ENCODE data around the gene PGLYRP2. TPM values are rescaled to one million over a fixed set of nuclear protein-coding genes. Genes with fewer than 3 reads are reported as not detected.

Gene PGLYRP2
- total RNA-seq, 1 donor from 2014 or later = not detected

DNA sequence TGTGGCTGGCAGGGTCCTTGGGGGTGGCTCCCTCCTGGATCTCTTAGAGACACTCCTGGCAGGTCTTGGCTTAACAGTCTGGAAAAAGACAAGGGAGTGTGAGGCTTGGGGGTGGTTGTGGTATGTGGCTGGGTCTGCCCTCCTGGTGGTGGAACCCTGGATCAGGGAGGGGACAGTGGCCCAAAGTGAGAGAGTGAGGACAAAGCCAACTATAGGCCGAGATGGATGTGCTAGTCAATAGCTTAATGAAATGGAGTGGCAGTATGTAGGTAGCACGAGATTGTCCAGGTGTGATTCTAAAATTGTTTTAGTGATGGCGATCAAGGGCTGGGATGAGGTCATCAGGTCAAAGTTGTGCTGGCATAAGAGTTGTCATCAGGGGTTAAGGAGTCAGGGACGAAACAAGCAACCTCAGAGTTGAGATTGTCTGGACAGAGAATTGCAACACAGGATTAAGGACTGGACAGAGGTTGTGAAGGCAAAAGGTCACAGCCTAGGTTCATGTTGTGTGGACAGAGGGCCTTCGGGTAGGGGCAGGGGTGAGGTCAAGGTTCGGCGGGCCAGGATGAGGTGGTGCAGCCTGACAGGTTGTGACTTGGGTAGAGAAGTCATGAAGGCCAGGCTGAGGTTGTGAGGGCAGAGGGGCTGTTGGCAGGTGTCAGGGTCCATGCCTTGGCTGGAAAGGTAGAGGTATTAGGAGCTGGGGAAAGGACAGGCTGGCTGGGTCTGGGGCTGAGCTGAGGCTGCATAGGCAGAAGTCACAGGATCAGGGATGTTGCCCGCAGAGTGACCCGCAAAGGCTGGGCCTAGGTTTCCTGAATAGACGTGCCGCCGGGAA, 10.4 kb downstream of the PGLYRP2 start:
- no peak overlapping the region for H3K4me3 ChIP-seq (ENCODE audit: low read length in 3 of 3)
- H3K9me3 ChIP-seq (ENCODE audit: control insufficient read depth in 3 of 3, low read length in 3 of 3) = no peaks in the 10 kb centered on the region
- no peak overlapping the region for H3K27ac ChIP-seq (ENCODE audit: low read depth, low read length)
- no peaks in the 10 kb centered on the region for H3K36me3 ChIP-seq (ENCODE audit: control insufficient read depth in 3 of 3, insufficient read depth in 3 of 3, low read length in 3 of 3)
- no peak overlapping the region for H3K9ac ChIP-seq (ENCODE audit: low read depth in 1 of 3, low read length in 3 of 3)
- peaks cover 0 to 15% (median 8%) of the 10 kb centered on the region in 3 donors for H3K4me1 ChIP-seq (ENCODE audit: control insufficient read depth in 3 of 3, insufficient read depth in 3 of 3, low read length in 3 of 3)
- H3K27me3 ChIP-seq (ENCODE audit: control insufficient read depth in 3 of 3, insufficient read depth in 3 of 3, low read length in 3 of 3) = peaks cover 24 to 37% (median 26%) of the 10 kb centered on the region in 3 donors

DNA sequence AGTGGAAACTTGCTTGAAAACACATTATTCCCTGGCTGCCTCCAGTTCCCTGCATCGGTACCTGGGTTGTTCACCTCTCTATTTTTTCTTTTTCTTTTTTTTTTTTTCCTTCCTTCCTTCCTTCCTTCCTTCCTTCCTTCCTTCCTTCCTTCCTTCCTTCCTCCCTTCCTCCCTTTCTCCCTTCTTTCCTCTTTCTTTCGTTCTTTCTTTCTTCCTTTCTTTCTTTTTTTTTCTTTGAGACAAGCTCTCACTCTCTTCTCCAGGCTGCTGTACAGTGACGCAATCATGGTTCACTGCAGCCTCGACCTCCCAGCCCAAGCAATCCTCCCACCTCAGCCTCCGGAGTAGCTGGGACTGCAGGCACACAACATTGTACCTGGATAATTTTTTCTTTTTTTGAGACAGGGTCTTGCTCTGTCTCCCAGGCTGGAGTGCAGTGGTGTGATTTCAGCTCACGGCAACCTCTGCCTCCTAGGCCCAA, 11.5 kb downstream of the PGLYRP2 start:
- H3K4me3 ChIP-seq (ENCODE audit: low read length in 3 of 3) = no peak overlapping the region
- H3K36me3 ChIP-seq (ENCODE audit: control insufficient read depth in 3 of 3, insufficient read depth in 3 of 3, low read length in 3 of 3) = no peaks in the 10 kb centered on the region
- no peak overlapping the region for H3K9ac ChIP-seq (ENCODE audit: low read depth in 1 of 3, low read length in 3 of 3)
- H3K4me1 ChIP-seq (ENCODE audit: control insufficient read depth in 3 of 3, insufficient read depth in 3 of 3, low read length in 3 of 3) = peaks cover 0 to 15% (median 8%) of the 10 kb centered on the region in 3 donors
- H3K27me3 ChIP-seq (ENCODE audit: control insufficient read depth in 3 of 3, insufficient read depth in 3 of 3, low read length in 3 of 3) = peaks cover 26 to 42% (median 29%) of the 10 kb centered on the region in 3 donors
- H3K27ac ChIP-seq (ENCODE audit: low read depth, low read length) = no peak overlapping the region
- no peaks in the 10 kb centered on the region for H3K9me3 ChIP-seq (ENCODE audit: control insufficient read depth in 3 of 3, low read length in 3 of 3)

DNA sequence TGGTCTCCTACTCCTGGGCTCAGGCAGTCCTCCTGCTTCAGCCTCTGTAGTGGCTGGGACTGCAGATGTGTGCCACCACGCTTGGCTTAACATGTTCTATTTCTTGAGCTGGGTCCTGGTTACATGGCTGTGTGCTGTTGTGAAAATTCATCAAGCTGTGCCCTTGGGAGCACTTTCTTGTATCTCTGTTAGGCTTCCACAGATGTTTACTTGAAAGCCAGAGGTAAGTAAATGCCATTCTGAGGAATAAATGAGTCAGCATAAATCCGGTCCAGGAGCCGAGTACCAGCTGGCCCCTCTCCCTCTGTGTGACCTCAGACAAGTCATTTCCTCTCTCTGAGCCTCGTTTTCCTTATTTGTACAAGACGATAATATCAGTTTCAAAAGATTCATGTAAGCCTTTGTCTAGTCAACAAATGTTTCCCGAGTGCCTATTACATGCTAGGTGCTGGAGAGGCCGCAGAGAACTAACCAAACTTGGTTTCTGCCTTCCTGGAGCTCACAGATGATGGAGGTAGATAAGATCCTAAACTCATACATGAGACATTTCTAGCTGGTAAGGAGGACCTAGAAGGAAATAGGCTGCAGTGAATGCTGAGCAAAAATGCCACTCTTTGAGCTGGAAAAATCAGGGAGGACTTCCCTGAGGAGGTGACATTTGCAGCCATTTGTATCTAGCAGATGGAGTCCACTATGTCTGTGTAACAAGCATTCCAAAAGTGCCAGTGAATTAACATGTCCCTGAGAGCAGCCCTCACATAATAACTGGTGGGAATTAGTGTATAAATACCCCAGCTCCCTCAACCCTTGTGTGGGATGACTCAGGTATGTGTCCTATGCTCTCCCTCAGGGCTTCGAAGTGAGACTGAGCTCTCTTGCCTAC, 12.2 kb downstream of the PGLYRP2 start:
- H3K27ac ChIP-seq (ENCODE audit: low read depth, low read length) = no peak overlapping the region
- H3K9me3 ChIP-seq (ENCODE audit: control insufficient read depth in 3 of 3, low read length in 3 of 3) = no peaks in the 10 kb centered on the region
- H3K36me3 ChIP-seq (ENCODE audit: control insufficient read depth in 3 of 3, insufficient read depth in 3 of 3, low read length in 3 of 3) = no peaks in the 10 kb centered on the region
- H3K4me3 ChIP-seq (ENCODE audit: low read length in 3 of 3) = no peak overlapping the region
- no peak overlapping the region for H3K9ac ChIP-seq (ENCODE audit: low read depth in 1 of 3, low read length in 3 of 3)
- H3K27me3 ChIP-seq (ENCODE audit: control insufficient read depth in 3 of 3, insufficient read depth in 3 of 3, low read length in 3 of 3) = peaks cover 26 to 42% (median 29%) of the 10 kb centered on the region in 3 donors
- peaks cover 0 to 15% (median 8%) of the 10 kb centered on the region in 3 donors for H3K4me1 ChIP-seq (ENCODE audit: control insufficient read depth in 3 of 3, insufficient read depth in 3 of 3, low read length in 3 of 3)

DNA sequence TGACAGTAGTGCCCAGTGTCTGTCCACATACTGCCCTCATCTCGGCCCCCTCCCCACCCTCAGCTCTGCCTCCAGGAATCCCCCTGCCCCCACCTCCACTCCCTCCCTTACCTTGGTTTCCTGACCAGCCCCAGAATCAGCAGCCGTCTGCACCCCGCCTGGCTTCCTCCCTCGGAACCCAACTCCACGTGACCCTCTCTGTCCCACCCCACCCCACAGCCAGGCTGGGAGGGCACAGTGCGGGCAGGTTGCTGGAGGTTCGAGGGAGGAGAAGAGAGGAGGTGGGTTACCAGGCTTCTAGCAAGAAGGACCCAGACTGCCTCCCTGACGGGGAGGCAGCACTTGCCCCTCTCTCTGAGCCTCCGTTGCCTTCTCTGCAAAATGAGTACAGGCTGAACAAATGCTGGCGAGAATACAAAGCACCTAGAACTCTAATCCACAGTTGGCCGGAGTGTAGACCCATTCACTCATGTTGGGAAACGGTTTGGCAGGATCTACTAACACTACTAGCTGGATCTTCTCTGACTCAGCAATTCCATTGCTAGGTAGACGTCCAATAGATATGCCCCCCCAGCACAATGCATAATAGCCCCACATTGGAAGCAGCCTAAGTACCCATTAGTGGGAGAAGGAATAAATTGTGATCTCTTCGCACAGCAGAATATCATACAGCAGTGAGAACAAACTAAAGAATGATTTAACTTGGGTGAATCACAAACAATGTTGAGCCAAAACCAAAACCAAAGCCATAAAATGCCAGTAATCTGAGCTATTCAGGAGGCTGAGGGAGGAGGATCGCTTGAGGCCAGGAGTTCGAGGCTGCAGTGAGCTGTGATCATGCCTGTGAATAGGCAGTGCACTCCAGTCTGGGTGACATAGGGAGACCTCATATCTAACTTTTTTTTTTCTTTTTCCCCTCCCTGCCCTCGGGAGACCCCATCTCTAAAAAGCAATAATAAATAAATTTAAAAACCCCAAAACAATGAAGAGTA, 14.6 kb downstream of the PGLYRP2 start, which contains the start of gene RASAL3:
TSS of gene RASAL3 (minus strand) at position 151 of the 992 bp plus-strand sequence. CDS start 186 bp downstream, outside the sequence.
- Histone ChIP-seq H3K9me3 (ENCODE audit: control insufficient read depth in 3 of 3, low read length in 3 of 3) (no peaks in the 10 kb centered on the region), H3K27me3 (ENCODE audit: control insufficient read depth in 3 of 3, insufficient read depth in 3 of 3, low read length in 3 of 3) (peaks cover 18 to 35% (median 22%) of the 10 kb centered on the region in 3 donors), H3K9ac (ENCODE audit: low read depth in 1 of 3, low read length in 3 of 3) (peak within 1 kb of the TSS in 2 of 3 donors; percentile 32 to 33), H3K27ac (ENCODE audit: low read depth, low read length) (no peak within 1 kb of the TSS), H3K36me3 (ENCODE audit: control insufficient read depth in 3 of 3, insufficient read depth in 3 of 3, low read length in 3 of 3) (no peaks in the 10 kb centered on the region), H3K4me3 (ENCODE audit: low read length in 3 of 3) (peak within 1 kb of the TSS in 2 of 3 donors; percentile 35 to 43), H3K4me1 (ENCODE audit: control insufficient read depth in 3 of 3, insufficient read depth in 3 of 3, low read length in 3 of 3) (peaks cover 0 to 11% (median 5%) of the 10 kb centered on the region in 3 donors)

DNA sequence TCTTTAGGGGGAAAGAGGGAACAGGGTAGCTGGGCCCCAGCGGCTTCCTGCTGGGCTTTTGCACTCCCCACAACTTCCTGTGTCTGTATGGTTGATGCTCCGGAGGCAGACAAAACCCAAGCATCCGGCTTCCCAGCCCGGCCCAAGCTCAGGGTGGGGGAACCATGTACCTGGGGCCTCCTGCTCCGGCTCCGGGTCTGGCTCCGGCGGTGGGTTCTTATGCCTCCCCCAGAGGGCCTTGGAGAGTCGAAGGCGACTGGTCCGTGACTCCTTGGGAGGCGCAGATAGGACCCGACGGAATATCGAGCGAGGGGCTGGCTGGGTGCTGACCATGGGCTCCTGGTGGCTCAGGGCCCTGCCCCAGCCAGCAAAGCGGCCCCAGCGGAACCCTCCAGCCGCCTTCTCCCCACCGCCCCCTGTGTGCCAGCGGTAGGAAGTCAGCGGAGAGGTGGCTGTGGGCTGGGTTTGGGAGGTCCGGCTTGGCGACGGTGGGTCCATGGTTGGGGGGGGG, 15.4 kb downstream of the PGLYRP2 start:
- H3K27me3 ChIP-seq (ENCODE audit: control insufficient read depth in 3 of 3, insufficient read depth in 3 of 3, low read length in 3 of 3) = peaks cover 10 to 27% (median 14%) of the 10 kb centered on the region in 3 donors
- peaks cover 0 to 5% (median 0%) of the 10 kb centered on the region in 3 donors for H3K4me1 ChIP-seq (ENCODE audit: control insufficient read depth in 3 of 3, insufficient read depth in 3 of 3, low read length in 3 of 3)
- H3K9ac ChIP-seq (ENCODE audit: low read depth in 1 of 3, low read length in 3 of 3) = peak overlapping the region in 2 of 3 donors; percentile 32 to 33
- H3K4me3 ChIP-seq (ENCODE audit: low read length in 3 of 3) = peak overlapping the region in 2 of 3 donors; percentile 35 to 43
- H3K36me3 ChIP-seq (ENCODE audit: control insufficient read depth in 3 of 3, insufficient read depth in 3 of 3, low read length in 3 of 3) = no peaks in the 10 kb centered on the region
- H3K9me3 ChIP-seq (ENCODE audit: control insufficient read depth in 3 of 3, low read length in 3 of 3) = no peaks in the 10 kb centered on the region
- H3K27ac ChIP-seq (ENCODE audit: low read depth, low read length) = no peak overlapping the region

DNA sequence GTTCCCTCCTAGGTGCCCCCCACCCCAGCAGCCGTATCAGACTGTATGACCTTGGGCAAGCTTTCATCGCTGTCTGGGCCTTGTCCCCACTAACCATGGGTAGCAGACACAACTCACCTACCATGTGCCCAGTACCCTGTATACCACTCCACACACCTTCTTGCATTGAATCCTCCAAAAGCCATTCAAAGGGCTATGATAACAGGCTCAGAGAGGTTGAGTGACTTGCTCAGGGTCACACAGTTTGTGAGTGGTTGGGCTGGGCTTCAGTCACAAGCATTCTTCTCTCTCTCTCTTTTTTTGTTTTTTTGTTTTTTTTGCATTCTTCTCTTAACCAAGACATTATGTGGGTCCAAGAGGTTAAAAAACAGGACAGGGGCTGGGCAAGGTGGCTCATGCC, 17.6 kb downstream of the PGLYRP2 start:
- no peak overlapping the region for H3K9ac ChIP-seq (ENCODE audit: low read depth in 1 of 3, low read length in 3 of 3)
- H3K9me3 ChIP-seq (ENCODE audit: control insufficient read depth in 3 of 3, low read length in 3 of 3) = no peaks in the 10 kb centered on the region
- H3K4me3 ChIP-seq (ENCODE audit: low read length in 3 of 3) = no peak overlapping the region
- peaks cover 6 to 13% (median 8%) of the 10 kb centered on the region in 3 donors for H3K4me1 ChIP-seq (ENCODE audit: control insufficient read depth in 3 of 3, insufficient read depth in 3 of 3, low read length in 3 of 3)
- no peaks in the 10 kb centered on the region for H3K36me3 ChIP-seq (ENCODE audit: control insufficient read depth in 3 of 3, insufficient read depth in 3 of 3, low read length in 3 of 3)
- no peak overlapping the region for H3K27ac ChIP-seq (ENCODE audit: low read depth, low read length)
- peaks cover 17 to 33% (median 18%) of the 10 kb centered on the region in 3 donors for H3K27me3 ChIP-seq (ENCODE audit: control insufficient read depth in 3 of 3, insufficient read depth in 3 of 3, low read length in 3 of 3)

DNA sequence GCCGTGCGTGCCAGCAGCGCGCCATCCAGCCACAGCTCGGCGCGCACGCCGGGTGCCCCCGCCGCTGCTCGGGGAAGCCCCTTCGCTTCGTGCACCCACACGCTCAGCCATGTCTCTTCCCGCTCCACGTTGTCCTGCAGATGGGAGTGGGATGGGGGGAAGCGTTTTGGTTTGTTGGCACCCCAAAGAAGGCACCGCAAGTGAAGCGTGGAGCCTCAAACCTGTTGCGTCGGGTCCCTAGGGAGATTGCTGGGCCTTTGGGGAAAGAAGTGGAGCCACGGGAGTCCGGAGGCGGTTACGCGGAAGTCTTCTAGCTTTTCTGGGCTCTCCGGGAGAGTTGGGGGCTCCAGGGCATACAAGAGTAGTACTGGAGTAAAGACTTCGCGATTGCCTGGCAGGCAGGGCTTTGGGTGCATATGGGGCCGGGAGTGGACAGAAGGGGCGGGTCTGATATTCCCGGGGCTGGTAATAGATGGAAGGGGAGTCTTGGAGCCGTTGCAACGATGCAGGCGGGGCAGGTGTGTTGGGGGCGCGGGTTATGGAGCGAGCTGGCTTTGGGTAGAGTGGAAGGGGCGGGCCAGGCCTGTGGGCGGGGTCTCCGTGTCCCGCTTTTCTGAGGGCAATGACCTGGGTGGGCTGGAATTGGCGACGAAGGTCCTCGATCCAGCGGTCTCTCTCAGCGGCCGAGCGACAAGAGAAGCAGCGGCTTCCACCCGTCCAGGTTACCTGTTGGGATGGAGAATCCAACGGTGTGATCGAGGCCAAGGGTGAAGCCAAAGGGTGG, 21.4 kb downstream of the PGLYRP2 start:
- Histone ChIP-seq H3K27ac (ENCODE audit: low read depth, low read length) (no peak overlapping the region), H3K36me3 (ENCODE audit: control insufficient read depth in 3 of 3, insufficient read depth in 3 of 3, low read length in 3 of 3) (no peaks in the 10 kb centered on the region), H3K4me1 (ENCODE audit: control insufficient read depth in 3 of 3, insufficient read depth in 3 of 3, low read length in 3 of 3) (peaks cover 11 to 18% (median 16%) of the 10 kb centered on the region in 3 donors), H3K4me3 (ENCODE audit: low read length in 3 of 3) (peak overlapping the region; percentile 9 to 56 (median 32)), H3K9ac (ENCODE audit: low read depth in 1 of 3, low read length in 3 of 3) (peak overlapping the region in 1 of 3 donors; percentile 40), H3K27me3 (ENCODE audit: control insufficient read depth in 3 of 3, insufficient read depth in 3 of 3, low read length in 3 of 3) (peaks cover 28 to 41% (median 33%) of the 10 kb centered on the region in 3 donors), H3K9me3 (ENCODE audit: control insufficient read depth in 3 of 3, low read length in 3 of 3) (no peaks in the 10 kb centered on the region)

DNA sequence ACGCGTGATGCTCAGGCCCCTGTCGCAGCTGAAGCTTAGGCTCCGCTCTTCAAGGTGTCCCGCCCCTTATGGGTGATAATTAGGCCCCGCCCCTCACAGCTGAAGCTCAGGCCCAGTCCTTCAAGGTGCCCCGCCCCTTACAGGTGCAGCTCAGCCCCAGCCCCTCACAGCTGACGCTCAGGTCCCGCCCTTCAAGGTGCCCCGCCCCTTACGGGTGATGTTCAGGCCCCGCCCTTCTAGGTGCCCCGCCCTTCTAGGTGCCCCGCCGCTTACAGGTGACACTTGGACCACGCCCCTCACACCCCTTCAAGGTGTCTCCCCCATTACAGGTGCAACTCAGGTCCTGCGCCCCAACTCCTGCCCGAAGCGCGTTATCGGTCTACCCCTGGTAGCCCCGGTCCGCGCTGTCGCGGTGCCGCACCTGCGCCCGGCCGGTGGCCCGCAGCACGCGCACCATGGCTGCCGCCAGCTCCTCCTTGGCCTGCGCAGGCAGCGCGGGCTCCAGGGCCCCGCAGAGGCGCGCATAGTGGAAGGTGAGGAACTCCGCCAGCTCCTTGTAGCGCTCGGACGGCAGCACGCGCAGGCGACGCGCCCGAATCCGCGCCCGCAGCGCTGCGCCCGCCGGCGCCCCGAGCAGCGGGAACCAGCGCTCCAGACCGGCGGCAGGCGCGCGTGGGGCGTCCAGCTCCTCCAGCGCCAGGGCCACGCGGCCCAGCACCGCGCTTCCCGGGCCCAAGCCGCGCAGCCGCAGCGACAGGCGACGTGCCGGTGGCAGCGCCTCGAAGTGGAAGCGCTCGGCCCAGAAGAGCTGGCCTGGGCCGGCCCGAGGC, 22.2 kb downstream of the PGLYRP2 start:
- Histone ChIP-seq H3K4me3 (ENCODE audit: low read length in 3 of 3) (peak overlapping the region in 2 of 3 donors; percentile 32 to 56), H3K4me1 (ENCODE audit: control insufficient read depth in 3 of 3, insufficient read depth in 3 of 3, low read length in 3 of 3) (peaks cover 15 to 23% (median 21%) of the 10 kb centered on the region in 3 donors), H3K9me3 (ENCODE audit: control insufficient read depth in 3 of 3, low read length in 3 of 3) (no peaks in the 10 kb centered on the region), H3K36me3 (ENCODE audit: control insufficient read depth in 3 of 3, insufficient read depth in 3 of 3, low read length in 3 of 3) (no peaks in the 10 kb centered on the region), H3K27ac (ENCODE audit: low read depth, low read length) (no peak overlapping the region), H3K9ac (ENCODE audit: low read depth in 1 of 3, low read length in 3 of 3) (peak overlapping the region in 1 of 3 donors; percentile 40), H3K27me3 (ENCODE audit: control insufficient read depth in 3 of 3, insufficient read depth in 3 of 3, low read length in 3 of 3) (peaks cover 28 to 41% (median 33%) of the 10 kb centered on the region in 3 donors)

Data from skeletal muscle tissue (tissue), 4 donors.